NT2/D1 (cell line): ENCODE results near the gene SLC46A3.

Experiments used
- SUZ12 ChIP-seq: IDR thresholded peaks from 2 replicates; pipeline ENCODE4 v1.6.1; 2011; ENCODE audit not compliant: insufficient read length, insufficient read depth; ENCODE audit errors: extremely low read depth
- YY1 ChIP-seq: IDR thresholded peaks from 2 replicates; pipeline ENCODE4 v1.6.1; 2011; ENCODE audit not compliant: insufficient read length, insufficient read depth
- ZNF274 ChIP-seq: IDR thresholded peaks from 2 replicates; pipeline ENCODE4 v1.6.1; 2011; ENCODE audit warnings: mild to moderate bottlenecking, low read depth, low read length

DNA sequence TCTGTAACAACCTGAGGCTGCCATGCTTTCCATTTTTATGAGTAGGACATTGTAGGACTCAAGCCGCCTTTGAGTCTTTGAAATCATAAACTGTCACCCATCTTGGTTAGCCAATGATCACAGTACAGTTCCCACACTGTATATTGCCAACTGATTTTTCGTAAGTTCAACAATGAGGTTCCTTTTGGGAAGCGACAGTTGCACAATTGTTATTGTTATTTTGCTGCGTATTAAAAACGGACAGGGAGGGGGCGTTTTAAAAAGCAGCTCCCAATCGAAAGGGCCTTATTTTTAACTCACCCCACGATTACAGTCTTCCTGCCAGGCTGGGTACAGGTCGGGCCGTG is 601 bp downstream of the SLC46A3 start:
- no peak for TF ChIP-seq SUZ12
- TF ChIP-seq ZNF274 = no peak
- TF ChIP-seq YY1 = no peak
